Endothelial cell of umbilical vein (primary cell): ENCODE measurements around the gene AKAP5.

ENCODE experiments used
- POLR2AphosphoS5 ChIP-seq: IDR thresholded peaks from 2 replicates; pipeline ENCODE4 v1.6.1; 2012; ENCODE audit warnings: low read depth, mild to moderate bottlenecking, control low read depth, low read length, moderate library complexity; ENCODE audit not compliant: insufficient read depth
- TF ChIP-seq, protein P1 (sequence below), 2 donors: IDR thresholded peaks; 1 replicate in 1 of 2; 2 replicates in 1 of 2; pipeline ENCODE4 v1.5.1; 2011; ENCODE audit warnings: low read length in 2 of 2, mild to moderate bottlenecking in 2 of 2, moderate library complexity in 2 of 2, control low read depth in 1 of 2, inconsistent platforms in 1 of 2, low read depth in 1 of 2; ENCODE audit not compliant: insufficient read depth in 1 of 2; ENCODE audit errors: extremely low read depth in 1 of 2

- TF ChIP-seq POLR2AphosphoS5 = no peak
- TF ChIP-seq, protein P1, sequence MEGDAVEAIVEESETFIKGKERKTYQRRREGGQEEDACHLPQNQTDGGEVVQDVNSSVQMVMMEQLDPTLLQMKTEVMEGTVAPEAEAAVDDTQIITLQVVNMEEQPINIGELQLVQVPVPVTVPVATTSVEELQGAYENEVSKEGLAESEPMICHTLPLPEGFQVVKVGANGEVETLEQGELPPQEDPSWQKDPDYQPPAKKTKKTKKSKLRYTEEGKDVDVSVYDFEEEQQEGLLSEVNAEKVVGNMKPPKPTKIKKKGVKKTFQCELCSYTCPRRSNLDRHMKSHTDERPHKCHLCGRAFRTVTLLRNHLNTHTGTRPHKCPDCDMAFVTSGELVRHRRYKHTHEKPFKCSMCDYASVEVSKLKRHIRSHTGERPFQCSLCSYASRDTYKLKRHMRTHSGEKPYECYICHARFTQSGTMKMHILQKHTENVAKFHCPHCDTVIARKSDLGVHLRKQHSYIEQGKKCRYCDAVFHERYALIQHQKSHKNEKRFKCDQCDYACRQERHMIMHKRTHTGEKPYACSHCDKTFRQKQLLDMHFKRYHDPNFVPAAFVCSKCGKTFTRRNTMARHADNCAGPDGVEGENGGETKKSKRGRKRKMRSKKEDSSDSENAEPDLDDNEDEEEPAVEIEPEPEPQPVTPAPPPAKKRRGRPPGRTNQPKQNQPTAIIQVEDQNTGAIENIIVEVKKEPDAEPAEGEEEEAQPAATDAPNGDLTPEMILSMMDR (IDR thresholded peaks at IDR 0.05; ENCODE audit: extremely low read depth in 1 of 2, insufficient read depth in 1 of 2, low read depth in 1 of 2, low read length in 2 of 2) = no peak
Measured at GRCh38 chr14:64501411-64502171, 36.3 kb downstream of the AKAP5 start.
